ENCODE data around the gene CDS1. TPM values are rescaled to one million over a fixed set of nuclear protein-coding genes. Genes with fewer than 3 reads are reported as not detected.

The CDS1 gene
- total and polyA plus RNA-seq, 2 donors (not counting 3 experiments of a cell fraction or from before 2014, with no cell fraction given), result 0.01 TPM; not detected in 1

- dilution Hi-C loops (cut with MboI; ENCODE audit: extremely low pct_ligation_motif_present, low sequenced_read_pairs) (no loop called here), intact Hi-C loops (cut with micrococcal nuclease) (no loop called here)
- H3K36me3 ChIP-seq (ENCODE audit: control insufficient read depth in 2 of 2, extremely low read depth in 1 of 2, insufficient read depth in 2 of 2, low read length in 2 of 2), result no peaks in the 10 kb centered on the region
- no TSS peak for BruUV-seq (replicated peaks)
- POLR2A ChIA-PET, result no interaction called here
- DNase-seq (ENCODE audit: low read depth, low spot score), result no peak
- H3K9ac ChIP-seq (replicated peaks; ENCODE audit: extremely low read depth, insufficient read depth, low read length), result no peak overlapping the region
- H3K9me3 ChIP-seq (replicated peaks; ENCODE audit: control insufficient read depth, insufficient read depth, low read length), result no peaks in the 10 kb centered on the region
- H2AFZ ChIP-seq (ENCODE audit: low read depth, low read length), result no peak overlapping the region
- no peak for FAIRE-seq
- no peaks in the 10 kb centered on the region for H4K20me1 ChIP-seq (replicated peaks; ENCODE audit: control insufficient read depth, extremely low read depth, insufficient read depth, low read length)
- CTCF ChIA-PET, result interaction anchor here (1.3 kb wide), 1 partner anchor 16 kb away, joined by 3 read pairs; no protein-coding TSS in a partner anchor
- H3K27ac ChIP-seq (ENCODE audit: insufficient read depth, low read depth, low read length), result no peak overlapping the region
- no peaks in the 10 kb centered on the region for H3K4me1 ChIP-seq (ENCODE audit: control insufficient read depth, extremely low read depth, insufficient read depth, low read length)
- H3K79me2 ChIP-seq (ENCODE audit: control insufficient read depth, insufficient read depth, low read length), result no peaks in the 10 kb centered on the region
- no peak overlapping the region for H3K4me3 ChIP-seq (replicated peaks in 1 of 3; ENCODE audit: insufficient read depth in 1 of 3, low read depth in 1 of 3, low read length in 3 of 3)
- H3K9me1 ChIP-seq (replicated peaks; ENCODE audit: control insufficient read depth, extremely low read depth, insufficient read depth, low read length), result no peaks in the 10 kb centered on the region
- no peak for TF ChIP-seq MAX (IDR thresholded peaks at IDR 0.05; ENCODE audit: insufficient read depth, insufficient read length)
- TF ChIP-seq CTCF (IDR thresholded peaks at IDR 0.05; ENCODE audit: extremely low read depth in 1 of 2, insufficient read depth in 1 of 2, low read depth in 1 of 2, low read length in 2 of 2), result no peak
- TF ChIP-seq POLR2A (IDR thresholded peaks at IDR 0.05; ENCODE audit: low read depth, low read length), result no peak
- H3K27me3 ChIP-seq (ENCODE audit: control insufficient read depth in 2 of 2, insufficient read depth in 2 of 2, low read length in 2 of 2), result no peaks in the 10 kb centered on the region
- H3K4me2 ChIP-seq (ENCODE audit: insufficient read depth, low read length), result no peak overlapping the region
Measured at GRCh38 chr4:84563002-84563401, 19.9 kb upstream of the CDS1 start.

GRCh38 chr4:84565951-84566350 is 17.0 kb upstream of the CDS1 start:
- BruUV-seq (replicated peaks), result no TSS peak

More at GRCh38 chr4:84565951-84566350, 17.0 kb upstream of the CDS1 start:
- TF ChIP-seq POLR2A (IDR thresholded peaks at IDR 0.05; ENCODE audit: low read depth, low read length), result no peak
- no peak for TF ChIP-seq JUN (IDR thresholded peaks at IDR 0.05; ENCODE audit: borderline replicate concordance, insufficient read depth, insufficient read length, low read depth)
- no peak for TF ChIP-seq GATA2 (IDR thresholded peaks at IDR 0.05; ENCODE audit: insufficient read depth, insufficient read length, low read depth, low read length)
- TF ChIP-seq FOS (IDR thresholded peaks at IDR 0.05; ENCODE audit: borderline replicate concordance, insufficient read depth, low read length), result no peak
- Histone ChIP-seq H3K79me2 (ENCODE audit: control insufficient read depth, insufficient read depth, low read length) (no peaks in the 10 kb centered on the region), H3K4me1 (ENCODE audit: control insufficient read depth, extremely low read depth, insufficient read depth, low read length) (no peaks in the 10 kb centered on the region), H3K9me3 (replicated peaks; ENCODE audit: control insufficient read depth, insufficient read depth, low read length) (no peaks in the 10 kb centered on the region), H3K4me2 (ENCODE audit: insufficient read depth, low read length) (no peak overlapping the region), H3K9me1 (replicated peaks; ENCODE audit: control insufficient read depth, extremely low read depth, insufficient read depth, low read length) (no peaks in the 10 kb centered on the region), H3K9ac (replicated peaks; ENCODE audit: extremely low read depth, insufficient read depth, low read length) (no peak overlapping the region), H3K36me3 (ENCODE audit: control insufficient read depth in 2 of 2, extremely low read depth in 1 of 2, insufficient read depth in 2 of 2, low read length in 2 of 2) (no peaks in the 10 kb centered on the region), H3K27ac (ENCODE audit: insufficient read depth, low read depth, low read length) (no peak overlapping the region), H4K20me1 (replicated peaks; ENCODE audit: control insufficient read depth, extremely low read depth, insufficient read depth, low read length) (no peaks in the 10 kb centered on the region), H3K27me3 (ENCODE audit: control insufficient read depth in 2 of 2, insufficient read depth in 2 of 2, low read length in 2 of 2) (peaks cover 0 to 5% of the 10 kb centered on the region in 2 experiments), H2AFZ (ENCODE audit: low read depth, low read length) (no peak overlapping the region), H3K4me3 (replicated peaks in 1 of 3; ENCODE audit: insufficient read depth in 1 of 3, low read depth in 1 of 3, low read length in 3 of 3) (no peak overlapping the region)
- FAIRE-seq (no peak), DNase-seq (ENCODE audit: low read depth, low spot score) (no peak)
- intact Hi-C loops (cut with micrococcal nuclease) (no loop called here), dilution Hi-C loops (cut with MboI; ENCODE audit: extremely low pct_ligation_motif_present, low sequenced_read_pairs) (no loop called here)
- CTCF ChIA-PET, result interaction anchor here (1.9 kb wide), 1 partner anchor 13 kb away, joined by 7 read pairs; no protein-coding TSS in a partner anchor
- POLR2A ChIA-PET, result no interaction called here
